MM.1S (cell line): ENCODE results near the gene TRABD2B.

Source experiments
- DNase-seq: peaks from one replicate; pipeline ENCODE4 v3.0.0-alpha.2; 2015
- H2AFZ ChIP-seq: fragments of 300-600 bp; sonication (generic); 2 replicates; pipeline ENCODE4 v1.6.0; 2016; ENCODE audit warnings: antibody characterized with exemption, low read length
- H3F3A ChIP-seq: fragments of 300-600 bp; sonication (generic); 2 replicates; pipeline ENCODE4 v1.6.1; 2016; ENCODE audit warnings: mild to moderate bottlenecking, antibody characterized with exemption, low read length, moderate library complexity, mixed read lengths; ENCODE audit not compliant: insufficient read depth
- H3K27ac ChIP-seq: fragments of 300-600 bp; sonication (generic); 2 replicates; pipeline ENCODE4 v1.5.1; 2016; ENCODE audit warnings: mild to moderate bottlenecking, low read length
- H3K27me3 ChIP-seq: fragments of 300-600 bp; sonication (generic); replicated peaks from 2 replicates; pipeline ENCODE4 v1.6.0; 2016; ENCODE audit warnings: low read length; ENCODE audit not compliant: insufficient read depth
- H3K36me3 ChIP-seq: fragments of 300-600 bp; sonication (generic); replicated peaks from 2 replicates; pipeline ENCODE4 v1.6.1; 2016; ENCODE audit warnings: mild to moderate bottlenecking, low read length, mixed read lengths; ENCODE audit not compliant: insufficient read depth
- H3K4me1 ChIP-seq: fragments of 300-600 bp; sonication (generic); 2 replicates; pipeline ENCODE4 v1.6.1; 2016; ENCODE audit warnings: low read length, mixed read lengths
- H3K4me2 ChIP-seq: fragments of 300-600 bp; sonication (generic); 2 replicates; pipeline ENCODE4 v1.6.0; 2016; ENCODE audit warnings: low read depth, low read length
- H3K4me3 ChIP-seq: fragments of 300-600 bp; sonication (generic); 2 replicates; pipeline ENCODE4 v1.5.1; 2016; ENCODE audit warnings: low read length, mixed read lengths
- H3K79me2 ChIP-seq: fragments of 300-600 bp; sonication (generic); 2 replicates; pipeline ENCODE4 v1.6.1; 2016; ENCODE audit warnings: mixed run types, low read length, mixed read lengths
- H3K9ac ChIP-seq: fragments of 300-600 bp; sonication (generic); 2 replicates; pipeline ENCODE4 v1.6.1; 2016; ENCODE audit warnings: low read length, mixed read lengths
- H3K9me2 ChIP-seq: fragments of 300-600 bp; sonication (generic); replicated peaks from 2 replicates; pipeline ENCODE4 v1.6.1; 2016; ENCODE audit warnings: mild to moderate bottlenecking, low read length, mixed read lengths; ENCODE audit not compliant: insufficient read depth
- H3K9me3 ChIP-seq: fragments of 300-600 bp; sonication (generic); replicated peaks from 2 replicates; pipeline ENCODE4 v1.6.1; 2016; ENCODE audit warnings: mild to moderate bottlenecking, low read length, mixed read lengths; ENCODE audit not compliant: insufficient read depth
- H4K20me1 ChIP-seq: fragments of 300-600 bp; sonication (generic); 2 replicates; pipeline ENCODE4 v1.6.1; 2016; ENCODE audit warnings: mild to moderate bottlenecking, low read length, moderate library complexity, mixed read lengths; ENCODE audit not compliant: insufficient read depth
- CTCF ChIP-seq: fragments of 300-600 bp; sonication (generic); IDR thresholded peaks from 2 replicates; pipeline ENCODE4 v1.5.1; 2016; ENCODE audit warnings: antibody characterized with exemption, low read length, mixed read lengths
- EZH2 ChIP-seq: fragments of 300-600 bp; sonication (generic); optimal IDR thresholded peaks from 2 replicates; pipeline ENCODE3; 2017; ENCODE audit warnings: low read depth, mild to moderate bottlenecking, antibody characterized with exemption, low read length, mixed read lengths
- EZH2phosphoT487 ChIP-seq: fragments of 300-600 bp; sonication (generic); IDR thresholded peaks from 2 replicates; pipeline ENCODE4 v1.6.1; 2018; ENCODE audit warnings: antibody characterized with exemption, low read length

The TRABD2B gene

GRCh38 chr1:47837866-47838561 lies 159.2 kb downstream of the TRABD2B start:
- Histone ChIP-seq H4K20me1 (no peaks in the 10 kb centered on the region), H3K4me3 (no peak overlapping the region), H3K36me3 (no peaks in the 10 kb centered on the region), H3K4me1 (no peaks in the 10 kb centered on the region), H3K9me2 (no peaks in the 10 kb centered on the region), H3K27ac (no peak overlapping the region), H3F3A (no peaks in the 10 kb centered on the region), H3K9me3 (no peaks in the 10 kb centered on the region), H3K79me2 (no peaks in the 10 kb centered on the region), H2AFZ (no peak overlapping the region), H3K9ac (no peak overlapping the region), H3K4me2 (no peak overlapping the region), H3K27me3 (no peaks in the 10 kb centered on the region)
- DNase-seq, result no peak
- TF ChIP-seq EZH2phosphoT487, result no peak
- no peak for TF ChIP-seq EZH2
- no peak for TF ChIP-seq CTCF

DNA sequence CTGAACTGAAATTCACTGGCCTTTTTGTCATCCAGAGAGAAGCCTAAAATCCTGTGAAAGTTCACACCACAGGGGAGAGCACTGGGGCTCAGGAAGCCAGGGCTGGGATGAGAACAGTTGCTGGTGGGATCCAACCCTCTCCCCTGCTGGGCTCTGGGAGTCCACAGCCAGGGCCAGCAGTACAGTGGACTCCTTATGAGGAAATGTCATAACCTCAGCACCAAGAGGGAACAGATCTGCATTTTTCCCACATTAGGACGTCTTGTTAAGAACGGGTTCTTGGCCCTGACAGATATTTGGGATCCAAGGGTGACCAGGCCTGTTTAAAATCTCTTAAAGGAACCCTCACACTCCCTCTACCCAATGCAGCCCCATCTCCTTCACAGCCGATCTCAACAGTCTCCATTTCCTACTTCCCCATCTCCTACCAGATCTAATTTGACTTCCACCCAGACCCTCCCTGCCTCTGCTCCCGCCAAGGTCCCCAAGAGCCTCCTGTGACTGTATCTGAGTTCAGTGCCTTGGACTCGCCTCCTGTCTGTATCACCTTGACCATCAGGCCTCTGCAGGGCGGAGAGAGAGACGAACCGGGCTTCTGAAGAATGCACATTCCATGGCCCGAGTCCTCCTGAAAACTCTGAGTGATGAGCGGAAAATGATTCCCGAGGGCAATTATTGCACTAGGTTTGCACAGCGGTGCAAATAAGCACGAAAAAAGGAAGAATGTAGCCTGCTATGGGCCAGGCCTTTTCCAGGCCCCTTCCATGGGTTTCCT lies 159.9 kb downstream of the TRABD2B start:
- Histone ChIP-seq H3F3A (no peaks in the 10 kb centered on the region), H4K20me1 (no peaks in the 10 kb centered on the region), H3K4me2 (no peak overlapping the region), H3K27me3 (no peaks in the 10 kb centered on the region), H3K9ac (no peak overlapping the region), H3K79me2 (no peaks in the 10 kb centered on the region), H3K9me3 (no peaks in the 10 kb centered on the region), H3K27ac (no peak overlapping the region), H3K9me2 (no peaks in the 10 kb centered on the region), H3K36me3 (no peaks in the 10 kb centered on the region), H2AFZ (no peak overlapping the region), H3K4me3 (no peak overlapping the region), H3K4me1 (no peaks in the 10 kb centered on the region)
- no peak for DNase-seq
- TF ChIP-seq EZH2 (no peak), CTCF (no peak), EZH2phosphoT487 (no peak)

DNA sequence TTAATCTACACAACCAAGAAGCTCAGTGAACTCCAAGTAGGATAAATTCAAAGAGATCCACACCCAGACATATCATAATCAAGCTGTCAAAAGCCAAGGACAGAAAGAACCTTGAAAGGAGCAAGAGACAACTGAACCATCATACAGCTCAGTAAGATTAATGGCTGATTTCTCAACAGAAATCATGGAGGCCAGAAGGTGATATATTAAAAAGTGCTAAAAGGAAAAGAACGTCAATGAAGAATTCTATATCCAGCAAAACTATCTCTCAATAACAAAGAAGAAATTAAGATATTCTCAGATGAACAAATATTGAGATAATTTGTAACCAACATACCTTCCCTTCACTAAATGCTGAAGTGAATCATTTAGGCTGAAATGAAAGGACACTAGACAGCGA lies 161.8 kb downstream of the TRABD2B start:
- Histone ChIP-seq H3K79me2 (no peaks in the 10 kb centered on the region), H3K4me3 (no peak overlapping the region), H3K36me3 (no peaks in the 10 kb centered on the region), H3K27ac (no peak overlapping the region), H3K4me2 (no peak overlapping the region), H3K4me1 (no peaks in the 10 kb centered on the region), H4K20me1 (no peaks in the 10 kb centered on the region), H3F3A (no peaks in the 10 kb centered on the region), H3K9me3 (no peaks in the 10 kb centered on the region), H3K27me3 (no peaks in the 10 kb centered on the region), H3K9ac (no peak overlapping the region), H3K9me2 (no peaks in the 10 kb centered on the region), H2AFZ (no peak overlapping the region)
- no peak for DNase-seq
- TF ChIP-seq CTCF (no peak), EZH2 (no peak), EZH2phosphoT487 (no peak)
